ENCODE results near the gene PAGE1. TPM values are rescaled to one million over a fixed set of nuclear protein-coding genes. Genes with fewer than 3 reads are reported as not detected.
"Not testable (repeated sequence)": the region's sequence is repeated elsewhere in the genome, so short reads cannot be mapped to it uniquely, and the experiment has no call there.

The PAGE1 gene
- total and polyA plus RNA-seq, 3 donors from 2014 or later: 11.9 to 28.5 (median 17.4) TPM

DNA sequence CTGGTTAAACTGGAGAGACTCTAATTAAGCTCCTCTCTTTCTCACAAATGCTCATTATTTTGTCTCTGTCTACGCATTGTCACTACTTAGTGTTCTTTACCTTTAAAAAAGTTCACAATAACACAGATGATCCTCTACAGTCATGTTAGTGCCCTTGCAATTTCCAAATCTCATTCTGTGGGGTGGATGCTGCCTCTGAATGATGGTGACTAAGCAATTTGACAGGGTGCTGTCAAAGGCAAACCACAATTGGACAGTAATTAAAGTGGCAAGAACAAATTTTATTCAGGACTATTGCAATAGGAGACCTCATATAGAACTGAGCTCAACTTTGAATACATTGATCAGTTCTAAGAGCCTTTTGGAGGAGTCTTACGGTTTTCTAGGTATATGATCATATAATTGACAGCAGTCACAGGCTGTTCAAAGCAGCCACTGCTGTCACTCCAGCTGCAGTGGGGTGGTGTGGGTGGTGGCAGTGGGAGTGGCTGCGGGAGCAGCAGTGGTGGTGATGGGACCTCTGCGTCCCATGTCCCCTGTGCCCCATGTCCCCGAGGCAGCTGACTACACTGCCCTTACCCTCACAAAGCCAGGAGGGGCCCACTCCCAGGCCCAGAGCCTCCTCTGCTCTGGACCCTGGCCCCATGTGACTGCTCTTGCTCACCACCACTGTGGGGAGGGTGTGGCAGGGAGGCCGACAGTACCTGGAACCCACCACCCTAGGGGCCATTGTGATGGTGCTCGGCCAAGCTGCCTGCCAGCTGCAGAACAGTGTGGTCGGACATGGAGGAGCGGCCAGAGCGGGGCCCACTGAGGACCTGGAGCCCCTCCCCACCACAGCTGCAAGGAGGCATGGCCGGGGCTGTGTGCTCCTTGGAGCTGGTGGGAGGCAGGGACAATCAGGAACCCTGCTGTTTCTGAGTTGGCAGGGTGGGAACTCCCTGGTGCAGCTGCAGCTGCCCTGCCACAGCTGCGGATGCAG is 30.4 kb upstream of the PAGE1 start:
- H3K4me1 ChIP-seq: no peaks in the 10 kb centered on the region
- H3K4me3 ChIP-seq: no peak overlapping the region
- intact Hi-C loops (cut with DNase I; ENCODE audit: low total_unique reads): no loop called here

DNA sequence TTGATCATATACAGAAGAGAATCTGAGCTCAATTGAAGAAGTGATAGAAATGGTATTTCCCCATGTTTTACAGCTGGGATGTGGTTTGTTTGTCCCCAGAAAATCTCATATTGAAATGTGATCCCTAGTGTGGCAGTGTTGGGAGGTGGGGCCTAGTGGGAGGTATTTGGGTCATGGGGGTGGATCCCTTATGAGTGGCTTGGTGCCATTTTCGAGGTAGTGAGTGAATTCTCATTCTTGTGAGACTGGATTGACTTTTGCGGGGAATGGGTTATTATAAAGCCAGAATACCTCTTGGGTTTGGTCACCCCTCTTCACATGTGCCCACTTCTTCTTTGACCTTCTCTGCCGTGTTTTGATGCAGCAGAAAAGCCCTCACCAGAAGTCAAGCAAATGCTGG is 29.6 kb upstream of the PAGE1 start:
- no peak for DNase-seq
- Histone ChIP-seq H3K27me3 (no peaks in the 10 kb centered on the region), H3K9me3 (no peaks in the 10 kb centered on the region), H3K4me3 (no peak overlapping the region), H3K27ac (no peak overlapping the region), H3K36me3 (ENCODE audit: low read depth, missing control alignments) (no peaks in the 10 kb centered on the region), H3K4me1 (no peaks in the 10 kb centered on the region)
- 73 to 86% methylated on average over 3 of the region's 3 CpGs for WGBS, 2 donors
- intact Hi-C loops (cut with DNase I; ENCODE audit: low total_unique reads): no loop called here
- TF ChIP-seq, protein P1, sequence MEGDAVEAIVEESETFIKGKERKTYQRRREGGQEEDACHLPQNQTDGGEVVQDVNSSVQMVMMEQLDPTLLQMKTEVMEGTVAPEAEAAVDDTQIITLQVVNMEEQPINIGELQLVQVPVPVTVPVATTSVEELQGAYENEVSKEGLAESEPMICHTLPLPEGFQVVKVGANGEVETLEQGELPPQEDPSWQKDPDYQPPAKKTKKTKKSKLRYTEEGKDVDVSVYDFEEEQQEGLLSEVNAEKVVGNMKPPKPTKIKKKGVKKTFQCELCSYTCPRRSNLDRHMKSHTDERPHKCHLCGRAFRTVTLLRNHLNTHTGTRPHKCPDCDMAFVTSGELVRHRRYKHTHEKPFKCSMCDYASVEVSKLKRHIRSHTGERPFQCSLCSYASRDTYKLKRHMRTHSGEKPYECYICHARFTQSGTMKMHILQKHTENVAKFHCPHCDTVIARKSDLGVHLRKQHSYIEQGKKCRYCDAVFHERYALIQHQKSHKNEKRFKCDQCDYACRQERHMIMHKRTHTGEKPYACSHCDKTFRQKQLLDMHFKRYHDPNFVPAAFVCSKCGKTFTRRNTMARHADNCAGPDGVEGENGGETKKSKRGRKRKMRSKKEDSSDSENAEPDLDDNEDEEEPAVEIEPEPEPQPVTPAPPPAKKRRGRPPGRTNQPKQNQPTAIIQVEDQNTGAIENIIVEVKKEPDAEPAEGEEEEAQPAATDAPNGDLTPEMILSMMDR (IDR thresholded peaks at IDR 0.05): no peak
- TF ChIP-seq POLR2A (IDR thresholded peaks at IDR 0.05): no peak

More for the DNA sequence above, 30.4 kb upstream of the PAGE1 start:
- WGBS, 2 donors: 82 to 90% methylated on average over 1 to 9 of the region's 12 CpGs
- no peak for TF ChIP-seq POLR2A (IDR thresholded peaks at IDR 0.05)
- TF ChIP-seq, protein P1 (IDR thresholded peaks at IDR 0.05): no peak
- no peaks in the 10 kb centered on the region for H3K9me3 ChIP-seq
- H3K27ac ChIP-seq: no peak overlapping the region
- no peaks in the 10 kb centered on the region for H3K27me3 ChIP-seq
- no peaks in the 10 kb centered on the region for H3K36me3 ChIP-seq (ENCODE audit: low read depth, missing control alignments)
- DNase-seq: no peak

DNA sequence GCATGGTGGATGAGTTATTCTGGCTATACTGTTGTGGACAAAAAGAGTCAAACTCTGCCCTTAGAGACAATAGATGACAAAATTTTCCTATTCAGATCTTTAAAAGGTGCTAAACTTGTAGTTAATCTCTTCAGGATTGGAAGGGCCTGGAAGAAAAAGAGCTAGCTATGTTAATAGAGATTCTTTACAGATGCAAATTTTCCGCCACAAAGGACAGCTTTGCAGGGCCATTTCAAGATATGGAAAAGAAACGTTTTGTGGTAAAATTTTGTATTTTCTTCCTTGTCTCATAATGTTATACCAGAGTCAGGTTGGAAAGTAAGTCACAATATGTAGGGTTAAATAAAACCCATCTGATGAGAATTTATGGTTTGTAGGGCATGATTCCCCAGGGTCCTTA is 24.3 kb upstream of the PAGE1 start:
- H3K27me3 ChIP-seq; H3K4me1 ChIP-seq; H3K27ac ChIP-seq; H3K36me3 ChIP-seq (ENCODE audit: low read depth, missing control alignments); DNase-seq; H3K4me3 ChIP-seq; H3K9me3 ChIP-seq; intact Hi-C loops (cut with DNase I; ENCODE audit: low total_unique reads): not testable (repeated sequence)
- WGBS, 2 donors: 67 to 76% methylated on average over 2 of the region's 2 CpGs

DNA sequence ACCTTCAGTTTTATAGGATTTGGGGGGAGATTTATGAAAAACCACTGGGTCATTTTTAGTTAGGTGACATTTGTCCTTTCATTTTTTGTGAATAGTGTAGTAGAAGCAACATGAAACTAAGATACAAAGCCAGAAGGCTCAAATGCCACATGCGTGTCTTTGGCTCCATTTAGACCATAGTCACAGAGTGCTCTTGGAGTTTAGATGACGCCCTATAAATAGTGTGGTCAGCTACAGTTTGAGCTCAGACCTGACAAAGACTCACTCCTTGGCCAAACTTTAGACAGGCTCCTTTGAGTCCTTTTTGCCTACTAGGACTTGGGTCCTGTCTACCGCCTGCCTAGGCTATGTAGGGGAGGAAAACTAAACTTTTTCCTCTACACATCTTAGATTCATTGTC is 16.8 kb upstream of the PAGE1 start:
- Histone ChIP-seq H3K27ac (no peak overlapping the region), H3K4me1 (no peaks in the 10 kb centered on the region), H3K27me3 (no peaks in the 10 kb centered on the region), H3K9me3 (no peaks in the 10 kb centered on the region), H3K36me3 (ENCODE audit: low read depth, missing control alignments) (no peaks in the 10 kb centered on the region), H3K4me3 (no peak overlapping the region)
- TF ChIP-seq, protein P1 (IDR thresholded peaks at IDR 0.05): no peak
- TF ChIP-seq POLR2A (IDR thresholded peaks at IDR 0.05): no peak
- 90 to 93% methylated on average over 3 of the region's 3 CpGs for whole genome bisulfite sequencing, 2 donors
- intact Hi-C loops (cut with DNase I; ENCODE audit: low total_unique reads): no loop called here
- no peak for DNase-seq

DNA sequence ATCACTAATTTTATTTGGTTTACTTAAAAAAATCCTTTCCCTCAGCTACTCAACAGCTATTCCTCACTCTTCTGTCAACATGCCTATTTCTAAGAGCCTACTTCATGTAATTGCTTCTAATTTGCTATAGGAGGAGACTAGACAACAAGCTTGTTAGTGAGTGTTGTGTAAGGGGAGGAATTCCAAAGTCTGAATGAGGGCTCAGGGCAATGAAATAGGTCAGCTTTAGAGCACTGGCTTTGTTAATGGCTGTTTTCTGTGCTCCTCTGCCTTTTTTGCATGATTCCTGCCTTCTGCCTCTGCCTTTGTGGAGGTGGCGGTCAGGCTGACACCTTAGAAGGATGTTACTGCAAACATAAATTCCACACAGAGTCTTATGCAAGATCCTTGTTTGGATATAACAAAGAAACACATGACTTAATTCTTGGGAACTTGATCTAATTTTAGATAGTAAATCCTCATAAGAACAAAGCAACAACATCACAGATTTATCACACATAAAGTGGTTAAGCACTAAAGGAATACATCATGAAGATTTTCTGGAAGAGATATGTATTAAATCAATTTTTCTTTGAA is 15.0 kb upstream of the PAGE1 start:
- no peaks in the 10 kb centered on the region for H3K9me3 ChIP-seq
- no peak overlapping the region for H3K27ac ChIP-seq
- H3K4me1 ChIP-seq: no peaks in the 10 kb centered on the region
- DNase-seq: no peak
- no peaks in the 10 kb centered on the region for H3K36me3 ChIP-seq (ENCODE audit: low read depth, missing control alignments)
- no peak for TF ChIP-seq POLR2A (IDR thresholded peaks at IDR 0.05)
- TF ChIP-seq, protein P1 (IDR thresholded peaks at IDR 0.05): no peak
- intact Hi-C loops (cut with DNase I; ENCODE audit: low total_unique reads): no loop called here
- no peaks in the 10 kb centered on the region for H3K27me3 ChIP-seq
- no peak overlapping the region for H3K4me3 ChIP-seq
- 60 to 77% methylated on average over 1 of the region's 1 CpG for WGBS, 2 donors

Measured in testis (tissue), 3 donors.